HG02623 (cell line): Measurements from ENCODE around the gene GRK5.
"Not testable (repeated sequence)": the region's sequence is repeated elsewhere in the genome, so short reads cannot be mapped to it uniquely, and the experiment has no call there.

Experiments used
- ATAC-seq: cut with Tn5 transposase; IDR thresholded peaks from one replicate; pipeline ENCODE4 v1.9.1; 2021; ENCODE audit warnings: moderate library complexity; ENCODE audit not compliant: unreplicated experiment

The GRK5 gene

GRCh38 chr10:119272338-119272734 lies 65.0 kb downstream of the GRK5 start:
- not testable (repeated sequence) for ATAC-seq

GRCh38 chr10:119272736-119273135 lies 65.4 kb downstream of the GRK5 start:
- ATAC-seq = no peak

- no peak for ATAC-seq
Observed at GRCh38 chr10:119273413-119273812, 66.0 kb downstream of the GRK5 start.

GRCh38 chr10:119274519-119275045 lies 67.2 kb downstream of the GRK5 start:
- no peak for ATAC-seq

GRCh38 chr10:119275085-119275484 lies 67.7 kb downstream of the GRK5 start:
- no peak for ATAC-seq

- not testable (repeated sequence) for ATAC-seq
Observed at GRCh38 chr10:119276194-119276593, 68.8 kb downstream of the GRK5 start.

GRCh38 chr10:119278126-119278709 lies 70.8 kb downstream of the GRK5 start:
- no peak for ATAC-seq

GRCh38 chr10:119279441-119279840 lies 72.1 kb downstream of the GRK5 start:
- no peak for ATAC-seq

GRCh38 chr10:119281581-119282071 lies 74.3 kb downstream of the GRK5 start:
- no peak for ATAC-seq

GRCh38 chr10:119282446-119282845 lies 75.1 kb downstream of the GRK5 start:
- ATAC-seq = no peak

- ATAC-seq = no peak
Observed at GRCh38 chr10:119283387-119283786, 76.0 kb downstream of the GRK5 start.

GRCh38 chr10:119283818-119284217 lies 76.4 kb downstream of the GRK5 start:
- no peak for ATAC-seq

GRCh38 chr10:119284679-119285096 lies 77.3 kb downstream of the GRK5 start:
- no peak for ATAC-seq

GRCh38 chr10:119285495-119286267 lies 78.3 kb downstream of the GRK5 start:
- ATAC-seq = no peak

- no peak for ATAC-seq
Observed at GRCh38 chr10:119286516-119286915, 79.1 kb downstream of the GRK5 start.

- ATAC-seq = no peak
Observed at GRCh38 chr10:119286983-119287633, 79.7 kb downstream of the GRK5 start.

- ATAC-seq = no peak
Observed at GRCh38 chr10:119288574-119289001, 81.2 kb downstream of the GRK5 start.

GRCh38 chr10:119289227-119289920 lies 82.0 kb downstream of the GRK5 start:
- ATAC-seq = no peak

- ATAC-seq = no peak
Observed at GRCh38 chr10:119290301-119291048, 83.1 kb downstream of the GRK5 start.

GRCh38 chr10:119291223-119291900 lies 84.0 kb downstream of the GRK5 start:
- no peak for ATAC-seq
